Naive B cell (primary cell): ENCODE measurements around the gene SNX17. TPM values are rescaled to one million over a fixed set of nuclear protein-coding genes. Genes with fewer than 3 reads are reported as not detected.

Experiments used
- ATAC-seq, 2 donors: fragments of 150-1000 bp; cut with Tn5 transposase; 2 replicates each; pipeline ENCODE4 v1.10.0; 2021; ENCODE audit warnings: low read depth in 2 of 2, mild to moderate bottlenecking in 2 of 2, moderate library complexity in 2 of 2
- DNase-seq: peaks from one replicate; pipeline ENCODE4 v3.0.0; 2022
- H3K27ac Mint-ChIP-seq, 6 donors: one replicate each; pipeline ENCODE4 v1.8.0; 2020 to 2022; ENCODE audit warnings: mild to moderate bottlenecking in 6 of 6, mixed read lengths in 6 of 6, moderate library complexity in 5 of 6, inconsistent platforms in 2 of 6
- H3K27me3 Mint-ChIP-seq, 3 donors: one replicate each; pipeline ENCODE4 v1.8.0; 2021 to 2022; ENCODE audit warnings: mixed read lengths in 3 of 3, mild to moderate bottlenecking in 1 of 3
- H3K36me3 Mint-ChIP-seq, 2 donors: one replicate each; pipeline ENCODE4 v1.8.0; 2020 to 2022; ENCODE audit warnings: mixed read lengths in 2 of 2, inconsistent platforms in 1 of 2, mild to moderate bottlenecking in 1 of 2
- H3K4me1 Mint-ChIP-seq, 3 donors: one replicate each; pipeline ENCODE4 v1.8.0; 2020 to 2022; ENCODE audit warnings: mixed read lengths in 3 of 3, inconsistent platforms in 1 of 3, mild to moderate bottlenecking in 1 of 3, moderate library complexity in 1 of 3
- H3K4me3 Mint-ChIP-seq, 8 donors: one replicate each; pipeline ENCODE4 v1.8.0; 2020 to 2022; ENCODE audit warnings: mild to moderate bottlenecking in 8 of 8, mixed read lengths in 8 of 8, moderate library complexity in 8 of 8, inconsistent platforms in 2 of 8
- H3K9me3 Mint-ChIP-seq, 7 donors: one replicate each; pipeline ENCODE4 v1.8.0; 2020 to 2022; ENCODE audit warnings: mixed read lengths in 7 of 7, mild to moderate bottlenecking in 5 of 7, inconsistent platforms in 2 of 7, moderate library complexity in 1 of 7
- polyA plus RNA-seq, 6 donors: library from polyadenylated mRNA; unstranded; fragments of 300-500 nt; fragmentation: Illumina TruSeq; gene quantifications; one replicate each; pipeline ENCODE4 v1.2.3, GENCODE V29; 2021; ENCODE audit warnings: low read depth in 6 of 6

Gene SNX17
- polyA plus RNA-seq, 6 donors from 2014 or later, result 216 to 307 (median 256) TPM

GRCh38 chr2:27390822-27391679, 20.6 kb downstream of the SNX17 start:
- H3K27ac Mint-ChIP-seq, result peak overlapping the region in 1 of 6 donors; percentile 44
- H3K36me3 Mint-ChIP-seq, result peaks cover 5 to 7% of the 10 kb centered on the region in 2 donors
- no peak overlapping the region for H3K4me3 Mint-ChIP-seq
- peaks cover 12 to 13% (median 13%) of the 10 kb centered on the region in 3 donors for H3K4me1 Mint-ChIP-seq
- no peaks in the 10 kb centered on the region for H3K27me3 Mint-ChIP-seq
- DNase-seq, result no peak
- no peak for ATAC-seq
- H3K9me3 Mint-ChIP-seq, result no peaks in the 10 kb centered on the region

DNA sequence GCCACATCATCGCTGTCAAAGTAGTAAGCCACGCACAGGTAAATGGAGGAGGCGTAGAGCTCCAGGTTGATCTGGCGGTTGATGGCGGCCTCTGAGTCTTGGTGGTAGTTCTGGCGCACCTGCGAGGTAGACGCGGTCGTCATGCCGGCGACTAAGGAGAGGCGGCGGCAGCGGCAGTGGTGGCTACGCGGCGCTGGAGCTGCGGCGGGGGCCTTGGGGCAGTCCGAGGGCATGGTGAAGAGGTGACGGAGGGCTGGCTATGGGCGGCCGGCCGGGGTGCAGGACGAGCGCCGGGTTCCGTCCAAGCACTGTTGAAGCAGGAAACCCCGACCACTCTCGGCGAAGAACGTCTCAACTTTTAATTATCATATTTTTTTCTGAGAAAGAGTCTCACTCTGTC, 22.8 kb downstream of the SNX17 start:
- Mint-ChIP-seq H3K4me3 (no peak overlapping the region), H3K27me3 (no peaks in the 10 kb centered on the region), H3K27ac (no peak overlapping the region), H3K4me1 (peaks cover 12 to 23% (median 18%) of the 10 kb centered on the region in 3 donors), H3K36me3 (peaks cover 0 to 5% of the 10 kb centered on the region in 2 donors), H3K9me3 (no peaks in the 10 kb centered on the region)
- ATAC-seq, result no peak
- DNase-seq, result no peak

GRCh38 chr2:27398962-27399361, 28.5 kb downstream of the SNX17 start:
- Mint-ChIP-seq H3K4me3 (no peak overlapping the region), H3K9me3 (no peaks in the 10 kb centered on the region), H3K27ac (peak overlapping the region in 2 of 6 donors; percentile 41 to 80), H3K36me3 (no peaks in the 10 kb centered on the region), H3K4me1 (peaks cover 13 to 47% (median 24%) of the 10 kb centered on the region in 3 donors), H3K27me3 (no peaks in the 10 kb centered on the region)
- DNase-seq (no peak), ATAC-seq (no peak)

DNA sequence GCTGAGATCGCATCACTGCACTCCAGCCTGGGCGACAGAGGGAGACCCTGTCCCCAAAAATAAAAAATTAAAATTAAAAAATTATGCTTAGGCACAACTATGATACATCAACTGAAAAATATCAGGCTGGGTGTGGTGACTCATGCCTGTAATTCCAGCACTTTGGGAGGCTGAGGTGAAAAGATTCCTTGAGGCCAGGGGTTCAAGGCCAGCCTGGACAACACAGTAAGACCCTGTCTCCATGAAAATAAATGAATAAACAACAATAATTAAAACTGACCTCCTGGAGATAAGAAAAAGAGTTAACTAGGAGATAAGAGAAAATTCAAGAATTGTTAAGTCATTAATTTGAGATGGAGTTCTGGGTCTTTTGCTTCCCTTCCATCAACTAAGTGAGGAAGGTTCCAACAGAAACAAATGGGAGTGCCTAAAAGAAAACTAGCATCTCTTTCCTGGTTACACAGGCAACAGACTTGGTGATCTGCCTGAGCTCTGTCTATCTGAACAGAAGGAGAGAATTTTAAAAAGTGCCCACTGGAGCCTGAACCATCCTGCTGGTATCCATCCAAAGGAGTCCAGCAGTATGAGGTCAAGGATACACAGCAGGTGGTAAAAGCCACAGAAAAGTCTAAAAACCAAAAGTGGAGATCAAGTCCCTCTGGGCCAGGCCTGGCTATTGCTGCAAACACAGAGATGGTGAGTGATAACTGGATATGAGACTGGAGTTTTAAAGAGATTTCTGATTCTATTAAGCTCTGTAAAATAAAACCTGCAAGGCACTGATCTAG, 30.1 kb downstream of the SNX17 start:
- Mint-ChIP-seq H3K9me3 (no peaks in the 10 kb centered on the region), H3K4me3 (no peak overlapping the region), H3K4me1 (peaks cover 13 to 42% (median 24%) of the 10 kb centered on the region in 3 donors), H3K27ac (peak overlapping the region in 5 of 6 donors; percentile 49 to 74 (median 63)), H3K27me3 (no peaks in the 10 kb centered on the region), H3K36me3 (no peaks in the 10 kb centered on the region)
- DNase-seq (no peak), ATAC-seq (no peak)

DNA sequence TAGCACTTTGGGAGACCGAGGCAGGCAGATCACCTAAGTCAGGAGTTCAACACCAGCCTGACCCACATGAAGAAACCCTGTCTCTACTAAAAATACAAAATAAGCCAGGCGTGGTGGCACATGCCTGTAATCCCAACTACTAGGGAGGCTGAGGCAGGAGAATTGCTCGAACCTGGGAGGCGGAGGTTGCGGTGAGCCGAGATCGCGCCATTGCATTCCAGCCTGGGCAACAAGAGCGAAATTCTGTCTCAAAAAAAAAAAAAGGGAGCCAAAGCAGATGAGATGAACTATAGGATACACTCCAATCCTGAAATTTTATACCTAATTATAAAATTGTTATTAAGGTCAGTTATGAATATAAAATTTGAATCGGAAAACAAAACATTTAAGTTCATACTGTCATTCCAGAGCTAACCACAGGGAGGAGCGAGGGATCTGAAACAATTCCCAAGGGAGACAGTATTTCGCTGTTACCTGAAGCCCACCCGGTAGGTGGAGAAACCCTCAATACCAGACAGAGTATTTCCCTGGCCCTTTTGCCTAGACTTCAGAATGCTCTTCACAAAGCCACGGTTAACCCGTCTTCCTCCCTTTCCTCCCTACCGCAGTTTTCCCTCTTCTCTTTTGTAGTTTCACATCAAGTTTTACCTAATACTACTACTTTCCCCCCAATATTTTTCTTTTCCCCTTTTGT, 37.5 kb downstream of the SNX17 start:
- peak overlapping the region; percentile 23 to 93 (median 90) for H3K4me3 Mint-ChIP-seq
- H3K4me1 Mint-ChIP-seq, result peaks cover 21 to 41% (median 28%) of the 10 kb centered on the region in 3 donors
- peak overlapping the region; percentile 2 to 92 (median 87) for H3K27ac Mint-ChIP-seq
- DNase-seq, result no peak
- peaks cover 0 to 5% (median 0%) of the 10 kb centered on the region in 7 donors for H3K9me3 Mint-ChIP-seq
- H3K27me3 Mint-ChIP-seq, result peaks cover 6 to 13% (median 6%) of the 10 kb centered on the region in 3 donors
- no peak for ATAC-seq
- H3K36me3 Mint-ChIP-seq, result peaks cover 0 to 8% of the 10 kb centered on the region in 2 donors

DNA sequence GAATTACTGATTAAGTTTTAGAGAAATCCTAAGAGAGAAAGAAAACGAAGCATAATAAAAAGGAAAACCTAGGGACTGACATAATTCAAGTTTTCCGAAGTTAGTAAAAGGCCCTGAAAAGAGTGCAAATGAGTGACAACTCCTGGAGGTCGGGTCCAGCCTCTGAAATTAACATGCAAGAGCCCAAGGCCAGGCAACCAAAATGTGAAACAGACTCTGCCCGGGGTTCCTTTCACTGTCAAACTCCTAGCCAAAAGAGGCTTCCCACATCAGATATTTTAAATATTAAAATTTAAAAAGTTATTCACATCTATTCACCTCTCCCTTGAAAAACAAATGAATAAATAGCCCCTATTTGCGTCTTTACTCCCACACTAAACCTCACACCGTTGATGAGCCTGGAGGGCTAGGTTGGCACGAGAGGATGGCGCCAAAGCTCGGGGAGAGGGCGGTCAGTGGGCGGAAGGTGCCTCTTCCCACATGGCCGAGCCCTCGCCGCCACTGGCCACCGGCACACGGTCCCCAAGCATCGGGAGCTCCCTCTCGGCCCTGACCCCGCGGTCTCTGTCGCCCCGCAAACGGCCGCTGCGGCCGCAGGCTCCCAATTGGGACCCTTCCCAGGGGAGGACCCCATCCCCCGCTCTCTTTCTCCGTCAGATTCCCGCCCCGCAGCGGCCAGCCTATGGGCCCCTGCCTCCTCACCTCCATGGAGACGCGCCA, 38.3 kb downstream of the SNX17 start:
- no peak for DNase-seq
- Mint-ChIP-seq H3K9me3 (peaks cover 0 to 5% (median 0%) of the 10 kb centered on the region in 7 donors), H3K27me3 (peaks cover 6 to 17% (median 9%) of the 10 kb centered on the region in 3 donors), H3K36me3 (peaks cover 0 to 8% of the 10 kb centered on the region in 2 donors), H3K4me3 (peak overlapping the region; percentile 83 to 93 (median 90)), H3K4me1 (peaks cover 21 to 36% (median 28%) of the 10 kb centered on the region in 3 donors), H3K27ac (peak overlapping the region; percentile 2 to 91 (median 84))
- ATAC-seq, result no peak

- Mint-ChIP-seq H3K4me3 (peak within 1 kb of the TSS; percentile 83 to 96 (median 93)), H3K27ac (peak within 1 kb of the TSS; percentile 81 to 99 (median 97)), H3K27me3 (peaks cover 6 to 17% (median 9%) of the 10 kb centered on the region in 3 donors), H3K4me1 (peaks cover 21 to 36% (median 28%) of the 10 kb centered on the region in 3 donors), H3K9me3 (peaks cover 0 to 5% (median 0%) of the 10 kb centered on the region in 7 donors), H3K36me3 (peaks cover 0 to 8% of the 10 kb centered on the region in 2 donors)
- ATAC-seq (peak; percentile 96), DNase-seq (peak; percentile 96)
Measured at GRCh38 chr2:27409321-27410073, 39.1 kb downstream of the SNX17 start, which contains the start of gene PPM1G. PPM1G (minus strand) TSS chr2:27409591; CDS start chr2:27409422, 169 bp downstream.

- H3K27me3 Mint-ChIP-seq, result peaks cover 6 to 17% (median 9%) of the 10 kb centered on the region in 3 donors
- peaks cover 16 to 22% (median 18%) of the 10 kb centered on the region in 3 donors for H3K4me1 Mint-ChIP-seq
- peaks cover 0 to 5% (median 0%) of the 10 kb centered on the region in 7 donors for H3K9me3 Mint-ChIP-seq
- DNase-seq (no peak), ATAC-seq (no peak)
- peak overlapping the region in 2 of 6 donors; percentile 32 to 43 for H3K27ac Mint-ChIP-seq
- peak overlapping the region in 3 of 8 donors; percentile 19 to 67 (median 51) for H3K4me3 Mint-ChIP-seq
- peaks cover 0 to 8% of the 10 kb centered on the region in 2 donors for H3K36me3 Mint-ChIP-seq
Measured at GRCh38 chr2:27412419-27413152, 42.2 kb downstream of the SNX17 start.

DNA sequence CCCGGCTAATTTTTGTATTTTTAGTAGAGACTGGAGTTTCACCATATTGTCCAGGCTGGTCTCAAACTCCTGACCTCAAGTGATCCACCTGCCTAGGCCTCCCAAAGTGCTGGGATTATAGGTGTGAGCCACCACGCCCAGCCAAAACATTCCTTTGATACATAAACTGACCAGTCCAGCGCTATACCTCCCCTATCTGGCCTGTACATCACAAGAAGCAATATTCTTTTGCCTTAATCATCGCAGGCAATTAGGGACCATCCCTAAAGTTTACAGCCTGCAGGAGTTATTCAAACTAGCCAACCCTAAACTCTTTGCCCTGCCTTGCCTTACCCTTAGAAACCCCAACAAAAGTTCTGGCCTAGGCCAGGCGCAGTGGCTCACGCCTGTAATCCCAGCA, 45.7 kb downstream of the SNX17 start:
- H3K9me3 Mint-ChIP-seq, result peaks cover 0 to 5% (median 0%) of the 10 kb centered on the region in 7 donors
- peak overlapping the region in 2 of 8 donors; percentile 21 to 33 for H3K4me3 Mint-ChIP-seq
- DNase-seq (no peak), ATAC-seq (no peak)
- H3K27me3 Mint-ChIP-seq, result peaks cover 0 to 16% (median 9%) of the 10 kb centered on the region in 3 donors
- H3K36me3 Mint-ChIP-seq, result peaks cover 0 to 8% of the 10 kb centered on the region in 2 donors
- peaks cover 0 to 5% (median 0%) of the 10 kb centered on the region in 3 donors for H3K4me1 Mint-ChIP-seq
- H3K27ac Mint-ChIP-seq, result no peak overlapping the region

GRCh38 chr2:27420996-27421395, 50.6 kb downstream of the SNX17 start:
- Mint-ChIP-seq H3K9me3 (no peaks in the 10 kb centered on the region), H3K27me3 (no peaks in the 10 kb centered on the region), H3K4me1 (no peaks in the 10 kb centered on the region), H3K36me3 (no peaks in the 10 kb centered on the region), H3K4me3 (no peak overlapping the region), H3K27ac (no peak overlapping the region)
- ATAC-seq (no peak), DNase-seq (no peak)

- no peaks in the 10 kb centered on the region for H3K9me3 Mint-ChIP-seq
- no peaks in the 10 kb centered on the region for H3K36me3 Mint-ChIP-seq
- H3K4me1 Mint-ChIP-seq, result no peaks in the 10 kb centered on the region
- no peak overlapping the region for H3K27ac Mint-ChIP-seq
- ATAC-seq (no peak), DNase-seq (no peak)
- no peaks in the 10 kb centered on the region for H3K27me3 Mint-ChIP-seq
- no peak overlapping the region for H3K4me3 Mint-ChIP-seq
Measured at GRCh38 chr2:27421660-27422250, 51.3 kb downstream of the SNX17 start.
